ENCODE results near the gene FAM83E. TPM values are rescaled to one million over a fixed set of nuclear protein-coding genes. Genes with fewer than 3 reads are reported as not detected.
A peak's percentile ranks its signal among the peaks of the same experiment; 100 is the strongest.

Gene FAM83E
- total and polyA plus RNA-seq, 2 experiments from 2014 or later, result 1.0 to 2.3 TPM

- DNase-seq (ENCODE audit: low spot score) (peak; percentile 73), ATAC-seq (peak; percentile 20)
- peaks cover 15% of the 10 kb centered on the region for H3K4me1 ChIP-seq (ENCODE audit: insufficient read depth)
- H3K27ac ChIP-seq (ENCODE audit: low read depth), result peak overlapping the region; percentile 91
- Mint-ChIP-seq H3K27ac (peak overlapping the region; percentile 93), H3K4me3 (peak overlapping the region; percentile 72), H3K9me3 (no peaks in the 10 kb centered on the region; the same call in 2 of the 3 replicates), H3K4me1 (peaks cover 29% of the 10 kb centered on the region), H3K27me3 (ENCODE audit: insufficient read depth, low read depth, poor library complexity) (peaks cover 20% of the 10 kb centered on the region), H3K36me3 (ENCODE audit: low read depth) (peaks cover 11% of the 10 kb centered on the region; the same call in 2 of the 3 replicates)
- no peak overlapping the region for H2AFZ ChIP-seq
- peaks cover 14% of the 10 kb centered on the region for H3K79me2 ChIP-seq (replicated peaks; ENCODE audit: insufficient read depth)
- H3F3A ChIP-seq (replicated peaks; ENCODE audit: low read depth), result peaks cover 12% of the 10 kb centered on the region; the same call in 1 of the 2 replicates
- no peaks in the 10 kb centered on the region for H3K9me2 ChIP-seq (ENCODE audit: insufficient read depth)
- peaks cover 13% of the 10 kb centered on the region for H4K20me1 ChIP-seq (replicated peaks; ENCODE audit: insufficient read depth)
- no peaks in the 10 kb centered on the region for H3K36me3 ChIP-seq (ENCODE audit: insufficient read depth)
- no peaks in the 10 kb centered on the region for H3K27me3 ChIP-seq (ENCODE audit: insufficient read depth)
- TF ChIP-seq ZNF331 (CRISPR knock-in tag; IDR thresholded peaks at IDR 0.05; ENCODE audit: low read depth) (no peak), EZH2 (IDR thresholded peaks at IDR 0.05; ENCODE audit: low read depth, unreplicated experiment) (no peak), JUNB (IDR thresholded peaks at IDR 0.05; ENCODE audit: unreplicated experiment) (no peak), NANOG (IDR thresholded peaks at IDR 0.05; ENCODE audit: borderline replicate concordance) (no peak), ETS1 (IDR thresholded peaks at IDR 0.05) (no peak), ZNF114 (CRISPR knock-in tag; IDR thresholded peaks at IDR 0.05) (no peak), EZH2phosphoT487 (IDR thresholded peaks at IDR 0.05; ENCODE audit: unreplicated experiment) (no peak), POLR2AphosphoS5 (IDR thresholded peaks at IDR 0.05; ENCODE audit: low read depth) (no peak), CREB1 (CRISPR knock-in tag; IDR thresholded peaks at IDR 0.05; ENCODE audit: low read depth) (no peak), STAT1 (IDR thresholded peaks at IDR 0.05; ENCODE audit: unreplicated experiment) (no peak), REST (IDR thresholded peaks at IDR 0.05; ENCODE audit: unreplicated experiment) (no peak), ZNF462 (CRISPR knock-in tag; IDR thresholded peaks at IDR 0.05) (no peak)
- TF ChIP-seq, protein P1, sequence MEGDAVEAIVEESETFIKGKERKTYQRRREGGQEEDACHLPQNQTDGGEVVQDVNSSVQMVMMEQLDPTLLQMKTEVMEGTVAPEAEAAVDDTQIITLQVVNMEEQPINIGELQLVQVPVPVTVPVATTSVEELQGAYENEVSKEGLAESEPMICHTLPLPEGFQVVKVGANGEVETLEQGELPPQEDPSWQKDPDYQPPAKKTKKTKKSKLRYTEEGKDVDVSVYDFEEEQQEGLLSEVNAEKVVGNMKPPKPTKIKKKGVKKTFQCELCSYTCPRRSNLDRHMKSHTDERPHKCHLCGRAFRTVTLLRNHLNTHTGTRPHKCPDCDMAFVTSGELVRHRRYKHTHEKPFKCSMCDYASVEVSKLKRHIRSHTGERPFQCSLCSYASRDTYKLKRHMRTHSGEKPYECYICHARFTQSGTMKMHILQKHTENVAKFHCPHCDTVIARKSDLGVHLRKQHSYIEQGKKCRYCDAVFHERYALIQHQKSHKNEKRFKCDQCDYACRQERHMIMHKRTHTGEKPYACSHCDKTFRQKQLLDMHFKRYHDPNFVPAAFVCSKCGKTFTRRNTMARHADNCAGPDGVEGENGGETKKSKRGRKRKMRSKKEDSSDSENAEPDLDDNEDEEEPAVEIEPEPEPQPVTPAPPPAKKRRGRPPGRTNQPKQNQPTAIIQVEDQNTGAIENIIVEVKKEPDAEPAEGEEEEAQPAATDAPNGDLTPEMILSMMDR (conservative IDR thresholded peaks at IDR 0.05; ENCODE audit: low read depth in 2 of 2), result no peak
- peak overlapping the region; percentile 92 for H3K4me3 ChIP-seq
- H3K4me2 ChIP-seq, result peak overlapping the region; percentile 94
These were observed 10.2 kb upstream of the FAM83E start for GRCh38 chr19:48624791-48625723.
